Central memory CD4-positive, alpha-beta T cell (primary cell): Measurements from ENCODE around the gene MBP.

ENCODE experiments used
- DNase-seq: peaks from one replicate; pipeline ENCODE4 v3.0.0; 2022
- total RNA-seq, 3 experiments: gene quantifications; one replicate each; lab custom pipeline; 2026; lab: John Stamatoyannopoulos, UW

MBP gene
- 105 to 531 (median 181) reads per million in 3 experiments for total RNA-seq

GRCh38 chr18:77132369-77133050, at the start of gene MBP:
MBP (minus strand) TSS chr18:77132783; CDS start chr18:77105261, 27,522 bp downstream.
- DNase-seq, result peak; percentile 67

- no peak for DNase-seq
Observed at GRCh38 chr18:77181950-77182707, 49.5 kb upstream of the MBP start.

GRCh38 chr18:77178559-77178958, 46.0 kb upstream of the MBP start:
- no peak for DNase-seq

- no peak for DNase-seq
Observed at GRCh38 chr18:77177009-77177408, 44.4 kb upstream of the MBP start.

- DNase-seq, result no peak
Observed at GRCh38 chr18:77173275-77174030, 40.9 kb upstream of the MBP start.

GRCh38 chr18:77170890-77171410, 38.4 kb upstream of the MBP start:
- DNase-seq, result no peak

- no peak for DNase-seq
Observed at GRCh38 chr18:77168811-77169311, 36.3 kb upstream of the MBP start.

- no peak for DNase-seq
Observed at GRCh38 chr18:77167251-77167650, 34.7 kb upstream of the MBP start.

- no peak for DNase-seq
Observed at GRCh38 chr18:77166523-77166922, 33.9 kb upstream of the MBP start.

- DNase-seq, result no peak
Observed at GRCh38 chr18:77165503-77166188, 33.1 kb upstream of the MBP start.

- DNase-seq, result no peak
Observed at GRCh38 chr18:77164763-77165485, 32.3 kb upstream of the MBP start.

- no peak for DNase-seq
Observed at GRCh38 chr18:77164026-77164425, 31.4 kb upstream of the MBP start.

- DNase-seq, result no peak
Observed at GRCh38 chr18:77162580-77162979, 30.0 kb upstream of the MBP start.

GRCh38 chr18:77161961-77162360, 29.4 kb upstream of the MBP start:
- no peak for DNase-seq

- DNase-seq, result no peak
Observed at GRCh38 chr18:77161383-77161782, 28.8 kb upstream of the MBP start.

- DNase-seq, result no peak
Observed at GRCh38 chr18:77160515-77160914, 27.9 kb upstream of the MBP start.

- DNase-seq, result no peak
Observed at GRCh38 chr18:77157312-77157711, 24.7 kb upstream of the MBP start.

GRCh38 chr18:77155031-77155430, 22.4 kb upstream of the MBP start:
- DNase-seq, result no peak

GRCh38 chr18:77153404-77153803, 20.8 kb upstream of the MBP start:
- DNase-seq, result no peak

- DNase-seq, result no peak
Observed at GRCh38 chr18:77151772-77152520, 19.4 kb upstream of the MBP start.
